PC-3 (cell line): Measurements from ENCODE around the gene C10orf71.

Experiments used
- CTCF ChIP-seq: fragments of 300-600 bp; sonication (generic); conservative IDR thresholded peaks from 2 replicates; pipeline ENCODE4 v1.5.1; 2017; ENCODE audit warnings: antibody characterized with exemption, low read depth, mild to moderate bottlenecking, low read length
- EZH2 ChIP-seq: fragments of 300-600 bp; sonication (generic); IDR thresholded peaks from one replicate; pipeline ENCODE4 v1.6.1; 2017; ENCODE audit warnings: antibody characterized with exemption, mild to moderate bottlenecking, low read length; ENCODE audit not compliant: unreplicated experiment

DNA sequence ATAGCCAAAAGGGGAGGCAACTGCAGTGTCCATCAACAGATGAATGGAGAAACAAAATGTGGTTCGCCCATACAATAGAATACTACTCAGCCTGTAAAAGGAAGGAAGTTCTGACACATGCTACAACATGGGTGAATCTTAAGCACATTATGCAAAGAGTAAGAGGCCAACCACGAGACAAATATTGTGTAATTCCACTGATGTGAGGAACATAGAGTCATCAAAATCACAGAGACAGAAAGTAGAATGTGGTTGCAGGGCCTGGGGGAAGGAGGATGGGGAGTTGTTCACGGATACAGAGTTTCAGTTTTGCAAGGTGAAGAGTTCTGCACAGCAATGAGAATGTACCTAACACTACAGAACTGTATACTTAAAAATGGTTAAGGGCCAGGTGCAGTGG lies 13.7 kb upstream of the C10orf71 start:
- no peak for TF ChIP-seq EZH2
- no peak for TF ChIP-seq CTCF
